ENCODE results near the gene BUD23.

Gene BUD23

DNA sequence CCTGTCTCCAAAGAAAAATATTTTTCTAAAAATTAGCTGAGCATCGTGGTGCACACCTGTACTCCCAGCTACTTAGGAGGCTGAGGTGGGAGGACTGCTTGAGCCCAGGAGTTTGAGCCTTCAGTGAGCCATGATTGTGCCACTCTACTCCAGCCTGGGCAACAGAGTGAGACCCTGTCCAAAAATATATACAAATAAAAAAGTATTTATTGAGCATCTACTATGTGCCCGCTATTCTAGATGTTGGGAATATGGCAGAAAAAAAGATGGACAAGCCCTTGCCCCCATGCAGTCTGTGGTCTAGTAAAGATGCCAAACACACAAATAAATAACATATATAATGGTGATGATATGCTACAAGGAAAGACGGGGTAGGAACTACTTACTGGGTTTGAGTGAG lies 40.4 kb downstream of the BUD23 start:
- no peak overlapping the region for H3K27ac ChIP-seq

DNA sequence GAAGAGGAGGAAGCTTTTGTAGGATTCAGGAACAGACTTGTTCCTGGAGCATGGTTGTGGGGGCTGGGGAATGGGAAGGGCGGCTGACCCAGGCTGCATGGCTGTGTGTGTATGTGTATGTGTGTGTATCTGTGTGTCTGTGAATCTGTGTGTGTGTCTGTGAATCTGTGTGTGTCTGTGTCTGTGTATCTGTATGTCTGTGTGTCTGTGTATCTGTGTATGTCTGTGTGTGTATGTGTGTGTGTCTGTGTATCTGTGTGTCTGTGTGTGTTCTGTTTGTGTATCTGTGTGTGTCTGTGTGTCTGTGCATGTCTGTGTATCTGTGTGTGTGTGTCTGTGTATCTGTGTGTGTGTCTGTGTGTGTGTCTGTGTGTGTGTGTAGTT lies 42.7 kb downstream of the BUD23 start:
- Histone ChIP-seq H3K9ac (no peak overlapping the region), H3K4me1 (ENCODE audit: low read depth, poor library complexity, severe bottlenecking) (peaks cover 12% of the 10 kb centered on the region), H3K27ac (no peak overlapping the region), H4K20me1 (ENCODE audit: insufficient read depth) (no peaks in the 10 kb centered on the region), H3K79me2 (ENCODE audit: insufficient read depth, low read depth) (no peaks in the 10 kb centered on the region), H3K4me3 (IDR thresholded peaks at IDR 0.05; ENCODE audit: insufficient read depth, low read depth, low read length) (no peak overlapping the region), H3K36me3 (ENCODE audit: insufficient read depth) (no peaks in the 10 kb centered on the region), H3K27me3 (ENCODE audit: insufficient read depth, low read depth) (no peaks in the 10 kb centered on the region), H3K4me2 (no peak overlapping the region), H2AFZ (ENCODE audit: low read depth) (no peak overlapping the region)
- TF ChIP-seq, protein P1, sequence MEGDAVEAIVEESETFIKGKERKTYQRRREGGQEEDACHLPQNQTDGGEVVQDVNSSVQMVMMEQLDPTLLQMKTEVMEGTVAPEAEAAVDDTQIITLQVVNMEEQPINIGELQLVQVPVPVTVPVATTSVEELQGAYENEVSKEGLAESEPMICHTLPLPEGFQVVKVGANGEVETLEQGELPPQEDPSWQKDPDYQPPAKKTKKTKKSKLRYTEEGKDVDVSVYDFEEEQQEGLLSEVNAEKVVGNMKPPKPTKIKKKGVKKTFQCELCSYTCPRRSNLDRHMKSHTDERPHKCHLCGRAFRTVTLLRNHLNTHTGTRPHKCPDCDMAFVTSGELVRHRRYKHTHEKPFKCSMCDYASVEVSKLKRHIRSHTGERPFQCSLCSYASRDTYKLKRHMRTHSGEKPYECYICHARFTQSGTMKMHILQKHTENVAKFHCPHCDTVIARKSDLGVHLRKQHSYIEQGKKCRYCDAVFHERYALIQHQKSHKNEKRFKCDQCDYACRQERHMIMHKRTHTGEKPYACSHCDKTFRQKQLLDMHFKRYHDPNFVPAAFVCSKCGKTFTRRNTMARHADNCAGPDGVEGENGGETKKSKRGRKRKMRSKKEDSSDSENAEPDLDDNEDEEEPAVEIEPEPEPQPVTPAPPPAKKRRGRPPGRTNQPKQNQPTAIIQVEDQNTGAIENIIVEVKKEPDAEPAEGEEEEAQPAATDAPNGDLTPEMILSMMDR (conservative IDR thresholded peaks at IDR 0.05; ENCODE audit: low read depth, low read length), result peak; percentile 40; the same call in 1 of the 2 replicates

More for the DNA sequence above, 40.4 kb downstream of the BUD23 start:
- H2AFZ ChIP-seq (ENCODE audit: low read depth), result no peak overlapping the region
- no peaks in the 10 kb centered on the region for H3K36me3 ChIP-seq (ENCODE audit: insufficient read depth)
- no peak overlapping the region for H3K9ac ChIP-seq
- no peaks in the 10 kb centered on the region for H4K20me1 ChIP-seq (ENCODE audit: insufficient read depth)
- H3K4me3 ChIP-seq (IDR thresholded peaks at IDR 0.05; ENCODE audit: insufficient read depth, low read depth, low read length), result no peak overlapping the region
- TF ChIP-seq, protein P1 (conservative IDR thresholded peaks at IDR 0.05; ENCODE audit: low read depth, low read length), result no peak
- H3K27me3 ChIP-seq (ENCODE audit: insufficient read depth, low read depth), result no peaks in the 10 kb centered on the region
- peaks cover 12% of the 10 kb centered on the region for H3K4me1 ChIP-seq (ENCODE audit: low read depth, poor library complexity, severe bottlenecking)
- H3K4me2 ChIP-seq, result no peak overlapping the region
- no peaks in the 10 kb centered on the region for H3K79me2 ChIP-seq (ENCODE audit: insufficient read depth, low read depth)

DNA sequence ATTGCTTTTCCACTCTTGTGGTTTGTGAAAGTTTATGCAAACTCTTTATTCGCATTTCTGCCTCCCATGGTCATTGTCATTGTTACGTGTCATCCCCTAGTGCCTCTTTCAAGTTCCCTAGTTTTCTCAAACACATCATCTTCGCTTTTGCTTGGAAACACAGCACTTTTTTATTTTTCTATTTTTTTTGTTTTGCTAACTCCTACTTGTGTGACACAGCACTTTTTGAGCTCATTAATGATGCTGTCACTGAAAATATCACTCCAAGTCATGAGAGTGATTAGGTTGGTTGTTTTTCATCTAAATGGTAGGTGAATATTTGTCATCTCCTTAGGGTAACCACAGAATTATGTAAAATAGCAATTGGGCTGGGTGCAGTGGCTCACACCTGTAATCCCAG lies 44.6 kb downstream of the BUD23 start:
- H2AFZ ChIP-seq (ENCODE audit: low read depth), result no peak overlapping the region
- H3K4me1 ChIP-seq (ENCODE audit: low read depth, poor library complexity, severe bottlenecking), result peaks cover 24% of the 10 kb centered on the region
- H4K20me1 ChIP-seq (ENCODE audit: insufficient read depth), result no peaks in the 10 kb centered on the region
- H3K79me2 ChIP-seq (ENCODE audit: insufficient read depth, low read depth), result no peaks in the 10 kb centered on the region
- H3K4me3 ChIP-seq (IDR thresholded peaks at IDR 0.05; ENCODE audit: insufficient read depth, low read depth, low read length), result no peak overlapping the region
- TF ChIP-seq, protein P1 (conservative IDR thresholded peaks at IDR 0.05; ENCODE audit: low read depth, low read length), result no peak
- no peak overlapping the region for H3K4me2 ChIP-seq
- no peak overlapping the region for H3K9ac ChIP-seq
- no peak overlapping the region for H3K27ac ChIP-seq
- no peaks in the 10 kb centered on the region for H3K36me3 ChIP-seq (ENCODE audit: insufficient read depth)
- no peaks in the 10 kb centered on the region for H3K27me3 ChIP-seq (ENCODE audit: insufficient read depth, low read depth)

DNA sequence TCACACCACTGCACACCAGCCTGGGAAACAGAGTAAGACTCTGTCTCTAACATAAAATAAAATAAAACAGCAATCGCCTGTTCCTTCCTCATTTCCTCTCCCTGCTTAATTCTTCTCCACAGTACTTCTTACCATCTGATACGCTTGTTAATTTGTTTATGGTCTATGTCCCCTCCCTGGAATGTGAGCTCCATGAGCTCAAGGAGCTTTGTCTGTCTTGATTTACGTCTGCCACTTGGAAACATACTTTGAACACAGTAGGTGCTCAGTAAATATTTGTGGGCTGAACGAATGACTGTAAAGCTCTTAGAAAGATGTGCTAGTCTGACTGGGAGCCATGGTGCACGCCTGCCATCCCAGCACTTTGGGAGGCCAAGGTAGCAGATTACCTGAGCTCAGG lies 45.2 kb downstream of the BUD23 start:
- Histone ChIP-seq H3K36me3 (ENCODE audit: insufficient read depth) (no peaks in the 10 kb centered on the region), H3K4me1 (ENCODE audit: low read depth, poor library complexity, severe bottlenecking) (peaks cover 25% of the 10 kb centered on the region), H3K27me3 (ENCODE audit: insufficient read depth, low read depth) (no peaks in the 10 kb centered on the region), H2AFZ (ENCODE audit: low read depth) (no peak overlapping the region), H3K27ac (no peak overlapping the region), H3K4me3 (IDR thresholded peaks at IDR 0.05; ENCODE audit: insufficient read depth, low read depth, low read length) (no peak overlapping the region), H4K20me1 (ENCODE audit: insufficient read depth) (no peaks in the 10 kb centered on the region), H3K4me2 (no peak overlapping the region), H3K9ac (no peak overlapping the region), H3K79me2 (ENCODE audit: insufficient read depth, low read depth) (no peaks in the 10 kb centered on the region)
- TF ChIP-seq, protein P1 (conservative IDR thresholded peaks at IDR 0.05; ENCODE audit: low read depth, low read length), result no peak
